CD14-positive monocyte (primary cell): ENCODE results near the gene NTPCR. TPM values are rescaled to one million over a fixed set of nuclear protein-coding genes. Genes with fewer than 3 reads are reported as not detected.

Source experiments
- DNase-seq, 3 donors: peaks; one replicate each; pipeline ENCODE4 v3.0.0-alpha.2; 2011 to 2022
- H2AFZ ChIP-seq: 2 replicates; pipeline ENCODE4 v1.6.0; 2012; ENCODE audit warnings: mild to moderate bottlenecking, low read depth, low read length, inconsistent platforms; ENCODE audit not compliant: insufficient read depth, poor library complexity, severe bottlenecking
- H3K27ac ChIP-seq, 2 donors: 1 replicate in 1 of 2; 2 replicates in 1 of 2; pipeline ENCODE4 v1.5.1; 2012 to 2013; ENCODE audit warnings: low read length in 2 of 2, control low read depth in 1 of 2, inconsistent platforms in 1 of 2, low read depth in 1 of 2, mild to moderate bottlenecking in 1 of 2
- H3K27me3 ChIP-seq, 2 donors: one replicate each; pipeline versions ENCODE4 v1.6.0 to v1.6.1; 2011 to 2013; ENCODE audit warnings: low read length in 2 of 2; ENCODE audit not compliant: control insufficient read depth in 2 of 2, insufficient read depth in 2 of 2
- H3K36me3 ChIP-seq, 2 donors: replicated peaks in 1 of 2; 1 replicate in 1 of 2; 2 replicates in 1 of 2; pipeline versions ENCODE4 v1.5.1 to v1.6.1; 2012 to 2013; ENCODE audit warnings: low read length in 2 of 2, control low read depth in 1 of 2, inconsistent platforms in 1 of 2, mild to moderate bottlenecking in 1 of 2; ENCODE audit not compliant: insufficient read depth in 2 of 2, control insufficient read depth in 1 of 2
- H3K4me1 ChIP-seq, 2 donors: 1 replicate in 1 of 2; 2 replicates in 1 of 2; pipeline versions ENCODE4 v1.5.1 to v1.6.1; 2012 to 2013; ENCODE audit warnings: low read length in 2 of 2, control low read depth in 1 of 2, inconsistent platforms in 1 of 2, mild to moderate bottlenecking in 1 of 2, moderate library complexity in 1 of 2; ENCODE audit not compliant: insufficient read depth in 2 of 2, control insufficient read depth in 1 of 2
- H3K4me2 ChIP-seq: replicated peaks from 2 replicates; pipeline ENCODE3; 2012; ENCODE audit warnings: low read length, moderate library complexity, mild to moderate bottlenecking; ENCODE audit not compliant: poor library complexity, severe bottlenecking; ENCODE audit errors: extremely low read depth
- H3K4me3 ChIP-seq, 3 experiments: fragments of 200-600 bp in 1 of 3; sonication (generic) in 1 of 3; replicated peaks in 1 of 3; 1 replicate in 2 of 3; 2 replicates in 1 of 3; pipeline ENCODE4 v1.5.1; 2011 to 2013; ENCODE audit warnings: low read length in 3 of 3, mild to moderate bottlenecking in 3 of 3, control low read depth in 2 of 3, low read depth in 2 of 3, inconsistent platforms in 1 of 3, moderate library complexity in 1 of 3
- H3K79me2 ChIP-seq: 2 replicates; pipeline ENCODE4 v1.6.0; 2012; ENCODE audit warnings: mild to moderate bottlenecking, control low read depth, inconsistent platforms, low read length, moderate library complexity; ENCODE audit not compliant: insufficient read depth
- H3K9ac ChIP-seq: 2 replicates; pipeline ENCODE4 v1.6.0; 2017; ENCODE audit warnings: low read length, mild to moderate bottlenecking; ENCODE audit not compliant: insufficient read depth, poor library complexity, severe bottlenecking
- H3K9me3 ChIP-seq, 2 donors: replicated peaks in 1 of 2; 1 replicate in 1 of 2; 2 replicates in 1 of 2; pipeline versions ENCODE4 v1.5.1 to v1.6.1; 2012 to 2013; ENCODE audit warnings: low read length in 2 of 2, control low read depth in 1 of 2; ENCODE audit not compliant: control insufficient read depth in 1 of 2, insufficient read depth in 1 of 2
- H4K20me1 ChIP-seq: 2 replicates; pipeline ENCODE4 v1.6.0; 2012; ENCODE audit warnings: mild to moderate bottlenecking, low read length, control low read depth, moderate library complexity; ENCODE audit not compliant: insufficient read depth
- H3K27ac Mint-ChIP-seq, 7 donors: one replicate each; pipeline ENCODE4 v1.8.0; 2020; ENCODE audit warnings: mild to moderate bottlenecking in 7 of 7, mixed read lengths in 7 of 7, moderate library complexity in 6 of 7, inconsistent platforms in 2 of 7
- H3K27me3 Mint-ChIP-seq, 3 donors: one replicate each; pipeline ENCODE4 v1.8.0; 2021 to 2022; ENCODE audit warnings: low read depth in 3 of 3, mild to moderate bottlenecking in 3 of 3, mixed read lengths in 3 of 3, moderate library complexity in 3 of 3, inconsistent platforms in 1 of 3
- H3K36me3 Mint-ChIP-seq, 2 donors: one replicate each; pipeline ENCODE4 v1.8.0; 2020; ENCODE audit warnings: mixed read lengths in 2 of 2, inconsistent platforms in 1 of 2, mild to moderate bottlenecking in 1 of 2
- H3K4me1 Mint-ChIP-seq: one replicate; pipeline ENCODE4 v1.8.0; 2020; ENCODE audit warnings: mild to moderate bottlenecking, mixed read lengths
- H3K4me3 Mint-ChIP-seq, 2 donors: one replicate each; pipeline ENCODE4 v1.8.0; 2020; ENCODE audit warnings: mild to moderate bottlenecking in 2 of 2, mixed read lengths in 2 of 2, moderate library complexity in 1 of 2
- H3K9me3 Mint-ChIP-seq, 7 donors: one replicate each; pipeline ENCODE4 v1.8.0; 2020 to 2022; ENCODE audit warnings: mixed read lengths in 7 of 7, mild to moderate bottlenecking in 6 of 7, moderate library complexity in 6 of 7, inconsistent platforms in 2 of 7
- CTCF ChIP-seq: fragments of 200-600 bp; IDR thresholded peaks from one replicate; pipeline ENCODE4 v1.8.0; 2022; ENCODE audit warnings: antibody characterized with exemption, mild to moderate bottlenecking
- WGBS: methylation state at CpG from one replicate; pipeline ENCODE4 v1.1.5; 2013; ENCODE audit warnings: missing lambda C conversion rate; ENCODE audit not compliant: insufficient coverage; 5-methylcytosine and 5-hydroxymethylcytosine counted together
- intact Hi-C, 2 donors: fragments of 100-400 bp; cut with micrococcal nuclease; formaldehyde crosslinking; loops; one replicate each; pipeline versions ENCODE4 v1.15.0 to v1.15.1; 2023
- polyA plus RNA-seq, 3 donors: library from polyadenylated mRNA; depleted of rRNA in 1 of 3; unstranded in 2 of 3; stranded (reverse) in 1 of 3; fragments of 300-500 nt in 2 of 3; fragments of >200 nt in 1 of 3; fragmentation: Illumina TruSeq in 2 of 3; gene quantifications; 1 replicate in 2 of 3; 2 replicates in 1 of 3; pipeline ENCODE4 v1.2.3, GENCODE V29; 2012 to 2021

NTPCR gene
- polyA plus RNA-seq, 3 donors = 8.6 to 42.0 (median 31.7) TPM

DNA sequence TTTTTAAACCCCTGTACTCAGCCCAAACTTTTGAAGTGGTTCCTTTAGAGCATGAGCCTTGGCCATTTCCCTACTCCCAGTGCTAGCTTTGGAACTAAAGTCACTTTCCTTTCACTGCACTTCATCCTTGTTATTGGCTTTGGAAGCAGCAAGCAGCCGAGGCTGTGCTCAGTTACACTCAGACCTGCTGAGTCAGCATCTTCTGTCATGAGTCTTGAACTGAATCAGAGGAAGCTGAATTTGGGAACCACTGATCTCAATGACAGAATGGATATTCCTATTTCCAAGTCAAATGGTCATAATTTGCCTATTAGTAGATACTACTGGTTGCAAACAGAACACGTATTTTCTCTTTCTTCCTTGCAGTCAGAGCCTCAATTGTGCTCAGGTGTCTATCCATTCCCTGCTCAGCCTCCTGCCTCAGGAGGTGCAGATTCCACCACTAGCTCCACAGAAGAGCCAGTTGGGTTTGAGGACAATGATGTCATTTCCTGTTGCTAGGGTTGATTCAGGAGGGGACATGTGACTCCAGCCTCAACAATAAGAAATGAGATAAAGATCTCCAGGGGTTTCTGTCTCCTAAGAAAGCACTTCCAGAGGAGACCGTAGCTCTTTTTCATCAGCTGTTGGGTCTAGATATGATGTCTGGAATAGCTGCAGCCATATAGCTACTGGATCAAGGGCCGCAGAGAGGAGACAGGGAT, 44.9 kb upstream of the NTPCR start:
- no peaks in the 10 kb centered on the region for H3K36me3 ChIP-seq
- no peaks in the 10 kb centered on the region for H3K36me3 Mint-ChIP-seq
- H4K20me1 ChIP-seq = no peaks in the 10 kb centered on the region
- no peaks in the 10 kb centered on the region for H3K9me3 ChIP-seq
- no peak overlapping the region for H2AFZ ChIP-seq
- H3K4me1 Mint-ChIP-seq = peaks cover 18% of the 10 kb centered on the region
- no peaks in the 10 kb centered on the region for H3K27me3 ChIP-seq
- peaks cover 0 to 5% of the 10 kb centered on the region in 2 donors for H3K4me1 ChIP-seq
- no peak overlapping the region for H3K4me3 Mint-ChIP-seq
- H3K4me3 ChIP-seq = no peak overlapping the region
- peaks cover 0 to 2% (median 1%) of the 10 kb centered on the region in 3 donors for H3K27me3 Mint-ChIP-seq
- no peaks in the 10 kb centered on the region for H3K79me2 ChIP-seq
- no peak overlapping the region for H3K9ac ChIP-seq
- TF ChIP-seq CTCF = no peak
- H3K27ac ChIP-seq = no peak overlapping the region
- WGBS = 56% methylated on average over 3 of the region's 4 CpGs
- no peaks in the 10 kb centered on the region for H3K9me3 Mint-ChIP-seq
- H3K4me2 ChIP-seq = no peak overlapping the region
- peak; percentile 3 to 52 (median 11) for DNase-seq
- intact Hi-C loops = no loop called here
- H3K27ac Mint-ChIP-seq = peak overlapping the region in 1 of 7 donors; percentile 27

- no peak overlapping the region for H3K9ac ChIP-seq
- H3K4me1 ChIP-seq = peaks cover 0 to 5% of the 10 kb centered on the region in 2 donors
- no peaks in the 10 kb centered on the region for H3K79me2 ChIP-seq
- H3K4me2 ChIP-seq = no peak overlapping the region
- Mint-ChIP-seq H3K36me3 (no peaks in the 10 kb centered on the region), H3K4me3 (no peak overlapping the region), H3K27me3 (peaks cover 0 to 2% (median 1%) of the 10 kb centered on the region in 3 donors), H3K27ac (no peak overlapping the region), H3K4me1 (peaks cover 18% of the 10 kb centered on the region), H3K9me3 (no peaks in the 10 kb centered on the region)
- H3K9me3 ChIP-seq = no peaks in the 10 kb centered on the region
- H3K4me3 ChIP-seq = no peak overlapping the region
- TF ChIP-seq CTCF = no peak
- no peaks in the 10 kb centered on the region for H3K27me3 ChIP-seq
- no peaks in the 10 kb centered on the region for H4K20me1 ChIP-seq
- no peak overlapping the region for H3K27ac ChIP-seq
- H2AFZ ChIP-seq = no peak overlapping the region
- no peaks in the 10 kb centered on the region for H3K36me3 ChIP-seq
- WGBS = 96% methylated on average over 6 of the region's 6 CpGs
- DNase-seq = no peak
- intact Hi-C loops = no loop called here
These were observed 44.0 kb upstream of the NTPCR start for GRCh38 chr1:232906441-232906840.
